Measurements from ENCODE around the gene TM4SF4. TPM values are rescaled to one million over a fixed set of nuclear protein-coding genes. Genes with fewer than 3 reads are reported as not detected.

TM4SF4 gene
- total RNA-seq (0.26 and 1.7 TPM in 2 replicates), polyA plus RNA-seq (0.98 and 1.7 TPM in 2 replicates), polyA minus RNA-seq (ENCODE audit: low replicate concordance) (not detected in 2 replicates)
- polyA plus RNA-seq (2012) = 0.82 and 1.6 TPM in 2 replicates

DNA sequence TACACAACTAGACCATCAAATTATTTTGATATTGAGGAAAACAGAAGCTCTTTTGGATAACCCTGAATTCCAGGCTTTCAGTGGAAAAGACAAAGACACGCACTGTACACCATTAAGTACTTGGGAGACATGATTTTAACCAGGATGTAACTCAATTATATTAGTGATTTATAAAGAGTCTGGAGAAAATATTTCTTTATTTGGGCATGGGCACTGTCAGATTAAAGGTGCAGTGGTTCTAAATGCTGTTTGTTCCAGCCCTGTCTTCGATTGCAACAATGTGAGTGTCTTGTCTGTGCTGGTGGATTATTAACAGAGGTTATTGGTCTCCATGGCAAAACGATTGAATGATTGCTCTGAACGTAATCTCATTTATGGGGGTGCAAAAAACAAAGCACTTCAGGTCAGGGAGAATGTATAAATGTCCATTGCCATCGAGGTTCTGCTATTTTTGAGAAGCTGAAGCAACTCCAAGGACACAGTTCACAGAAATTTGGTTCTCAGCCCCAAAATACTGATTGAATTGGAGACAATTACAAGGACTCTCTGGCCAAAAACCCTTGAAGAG is at the start of gene TM4SF4:
TM4SF4 (plus strand) TSS at position 448 of the 568 bp plus-strand sequence. CDS start 181 bp downstream, outside the sequence.
- DNase-seq (ENCODE audit: low read depth in 2 of 2) = no peak
- no peak within 1 kb of the TSS for H3K9ac ChIP-seq (ENCODE audit: insufficient read depth, low read length)
- H3K27me3 ChIP-seq (ENCODE audit: control insufficient read depth, insufficient read depth, low read length) = no peaks in the 10 kb centered on the region
- peaks cover 22% of the 10 kb centered on the region for H3K4me1 ChIP-seq (ENCODE audit: control insufficient read depth, extremely low read depth, insufficient read depth, low read length)
- no peak within 1 kb of the TSS for H3K4me2 ChIP-seq (ENCODE audit: extremely low read depth, insufficient read depth, low read length)
- TF ChIP-seq EZH2 (IDR thresholded peaks at IDR 0.05; ENCODE audit: low read length, missing control alignments) (no peak), CTCF (conservative IDR thresholded peaks at IDR 0.05 in 1 of 2, IDR thresholded peaks at IDR 0.05 in 1 of 2; ENCODE audit: low read depth in 1 of 2, low read length in 2 of 2) (no peak)
- no peak within 1 kb of the TSS for H3K4me3 ChIP-seq (replicated peaks in 1 of 4; ENCODE audit: control extremely low read depth in 1 of 4, insufficient read depth in 1 of 4, low read depth in 3 of 4, low read length in 4 of 4)
- no peaks in the 10 kb centered on the region for H4K20me1 ChIP-seq (ENCODE audit: control insufficient read depth, extremely low read depth, insufficient read depth, low read length)
- H2AFZ ChIP-seq (ENCODE audit: low read length) = no peak within 1 kb of the TSS
- no peaks in the 10 kb centered on the region for H3K79me2 ChIP-seq (ENCODE audit: control insufficient read depth, insufficient read depth, low read length)
- no peaks in the 10 kb centered on the region for H3K36me3 ChIP-seq (ENCODE audit: control insufficient read depth, insufficient read depth, low read length)
- no peaks in the 10 kb centered on the region for H3K9me3 ChIP-seq (ENCODE audit: control insufficient read depth, insufficient read depth, low read depth, low read length)
- peak within 1 kb of the TSS; percentile 7 for H3K27ac ChIP-seq (ENCODE audit: insufficient read depth, low read length)

GRCh38 chr3:149424918-149425317 is 49.6 kb upstream of the TM4SF4 start:
- TF ChIP-seq CTCF (conservative IDR thresholded peaks at IDR 0.05 in 1 of 2, IDR thresholded peaks at IDR 0.05 in 1 of 2; ENCODE audit: low read depth in 1 of 2, low read length in 2 of 2) (no peak), EZH2 (IDR thresholded peaks at IDR 0.05; ENCODE audit: low read length, missing control alignments) (no peak)
- Histone ChIP-seq H2AFZ (ENCODE audit: low read length) (peak overlapping the region; percentile 55), H3K4me2 (ENCODE audit: extremely low read depth, insufficient read depth, low read length) (peak overlapping the region; percentile 48), H3K79me2 (ENCODE audit: control insufficient read depth, insufficient read depth, low read length) (no peaks in the 10 kb centered on the region), H3K4me1 (ENCODE audit: control insufficient read depth, extremely low read depth, insufficient read depth, low read length) (peaks cover 2% of the 10 kb centered on the region), H4K20me1 (ENCODE audit: control insufficient read depth, extremely low read depth, insufficient read depth, low read length) (no peaks in the 10 kb centered on the region), H3K27ac (ENCODE audit: insufficient read depth, low read length) (no peak overlapping the region), H3K36me3 (ENCODE audit: control insufficient read depth, insufficient read depth, low read length) (no peaks in the 10 kb centered on the region), H3K27me3 (ENCODE audit: control insufficient read depth, insufficient read depth, low read length) (no peaks in the 10 kb centered on the region), H3K4me3 (replicated peaks in 1 of 4; ENCODE audit: control extremely low read depth in 1 of 4, insufficient read depth in 1 of 4, low read depth in 3 of 4, low read length in 4 of 4) (no peak overlapping the region), H3K9ac (ENCODE audit: insufficient read depth, low read length) (no peak overlapping the region), H3K9me3 (ENCODE audit: control insufficient read depth, insufficient read depth, low read depth, low read length) (no peaks in the 10 kb centered on the region)
- DNase-seq (ENCODE audit: low read depth in 2 of 2) = no peak

DNA sequence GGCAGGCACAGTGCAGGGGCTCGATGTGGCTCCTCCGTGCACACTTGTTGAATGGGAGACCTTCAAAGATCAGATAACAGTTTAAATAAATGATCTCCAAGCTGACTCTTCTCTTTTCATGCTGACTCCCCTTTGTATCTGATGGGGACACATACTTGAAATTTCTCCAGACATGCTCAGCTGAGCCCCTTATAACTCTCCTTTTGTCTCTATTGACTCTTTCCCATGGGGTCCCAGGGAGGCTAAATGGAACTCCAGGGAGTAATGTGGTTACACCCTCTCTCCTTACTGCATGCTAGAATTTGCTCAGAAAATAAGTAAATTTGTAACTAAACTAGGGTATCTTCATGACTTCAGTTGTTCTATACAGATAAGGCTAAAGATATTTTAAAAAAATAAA is 48.2 kb upstream of the TM4SF4 start:
- H3K27ac ChIP-seq (ENCODE audit: insufficient read depth, low read length) = no peak overlapping the region
- H3K9ac ChIP-seq (ENCODE audit: insufficient read depth, low read length) = no peak overlapping the region
- H3K36me3 ChIP-seq (ENCODE audit: control insufficient read depth, insufficient read depth, low read length) = no peaks in the 10 kb centered on the region
- peaks cover 2% of the 10 kb centered on the region for H3K4me1 ChIP-seq (ENCODE audit: control insufficient read depth, extremely low read depth, insufficient read depth, low read length)
- DNase-seq (ENCODE audit: low read depth in 2 of 2) = no peak
- no peaks in the 10 kb centered on the region for H3K27me3 ChIP-seq (ENCODE audit: control insufficient read depth, insufficient read depth, low read length)
- H3K4me2 ChIP-seq (ENCODE audit: extremely low read depth, insufficient read depth, low read length) = no peak overlapping the region
- H3K4me3 ChIP-seq (replicated peaks in 1 of 4; ENCODE audit: control extremely low read depth in 1 of 4, insufficient read depth in 1 of 4, low read depth in 3 of 4, low read length in 4 of 4) = no peak overlapping the region
- H4K20me1 ChIP-seq (ENCODE audit: control insufficient read depth, extremely low read depth, insufficient read depth, low read length) = no peaks in the 10 kb centered on the region
- no peak for TF ChIP-seq CTCF (conservative IDR thresholded peaks at IDR 0.05 in 1 of 2, IDR thresholded peaks at IDR 0.05 in 1 of 2; ENCODE audit: low read depth in 1 of 2, low read length in 2 of 2)
- TF ChIP-seq EZH2 (IDR thresholded peaks at IDR 0.05; ENCODE audit: low read length, missing control alignments) = no peak
- H3K9me3 ChIP-seq (ENCODE audit: control insufficient read depth, insufficient read depth, low read depth, low read length) = no peaks in the 10 kb centered on the region
- H3K79me2 ChIP-seq (ENCODE audit: control insufficient read depth, insufficient read depth, low read length) = no peaks in the 10 kb centered on the region
- peak overlapping the region; percentile 50 for H2AFZ ChIP-seq (ENCODE audit: low read length)
